Keratinocyte (primary cell): Measurements from ENCODE around the gene HOXD13.

Experiments used
- EZH2 ChIP-seq: IDR thresholded peaks from one replicate; pipeline ENCODE4 v1.6.1; 2012; ENCODE audit warnings: inconsistent platforms, mild to moderate bottlenecking, low read length, moderate library complexity
- TF ChIP-seq, protein P1 (sequence below), 3 experiments: IDR thresholded peaks in 1 of 3; conservative IDR thresholded peaks in 1 of 3; optimal IDR thresholded peaks in 1 of 3; 2 replicates in 2 of 3; 3 replicates in 1 of 3; pipeline versions ENCODE3 to v1.5.1; 2011; ENCODE audit warnings: low read length in 3 of 3, mild to moderate bottlenecking in 3 of 3, moderate library complexity in 2 of 3, control low read depth in 1 of 3, inconsistent platforms in 1 of 3; ENCODE audit not compliant: insufficient read depth in 2 of 3; ENCODE audit errors: extremely low read depth in 1 of 3

GRCh38 chr2:176115883-176116813, 23.6 kb downstream of the HOXD13 start, which contains the start of gene HOXD10:
- TF ChIP-seq, protein P1, sequence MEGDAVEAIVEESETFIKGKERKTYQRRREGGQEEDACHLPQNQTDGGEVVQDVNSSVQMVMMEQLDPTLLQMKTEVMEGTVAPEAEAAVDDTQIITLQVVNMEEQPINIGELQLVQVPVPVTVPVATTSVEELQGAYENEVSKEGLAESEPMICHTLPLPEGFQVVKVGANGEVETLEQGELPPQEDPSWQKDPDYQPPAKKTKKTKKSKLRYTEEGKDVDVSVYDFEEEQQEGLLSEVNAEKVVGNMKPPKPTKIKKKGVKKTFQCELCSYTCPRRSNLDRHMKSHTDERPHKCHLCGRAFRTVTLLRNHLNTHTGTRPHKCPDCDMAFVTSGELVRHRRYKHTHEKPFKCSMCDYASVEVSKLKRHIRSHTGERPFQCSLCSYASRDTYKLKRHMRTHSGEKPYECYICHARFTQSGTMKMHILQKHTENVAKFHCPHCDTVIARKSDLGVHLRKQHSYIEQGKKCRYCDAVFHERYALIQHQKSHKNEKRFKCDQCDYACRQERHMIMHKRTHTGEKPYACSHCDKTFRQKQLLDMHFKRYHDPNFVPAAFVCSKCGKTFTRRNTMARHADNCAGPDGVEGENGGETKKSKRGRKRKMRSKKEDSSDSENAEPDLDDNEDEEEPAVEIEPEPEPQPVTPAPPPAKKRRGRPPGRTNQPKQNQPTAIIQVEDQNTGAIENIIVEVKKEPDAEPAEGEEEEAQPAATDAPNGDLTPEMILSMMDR (optimal IDR thresholded peaks at IDR 0.05 in 1 of 3, IDR thresholded peaks at IDR 0.05 in 1 of 3, conservative IDR thresholded peaks at IDR 0.05 in 1 of 3; ENCODE audit: extremely low read depth in 1 of 3, insufficient read depth in 2 of 3, low read length in 3 of 3): peak in 1 of 3 experiments; percentile 19
- peak; percentile 59 for TF ChIP-seq EZH2
